ENCODE data around the gene ZNF232.
"Not testable (repeated sequence)": the region's sequence is repeated elsewhere in the genome, so short reads cannot be mapped to it uniquely, and the experiment has no call there.

DNA sequence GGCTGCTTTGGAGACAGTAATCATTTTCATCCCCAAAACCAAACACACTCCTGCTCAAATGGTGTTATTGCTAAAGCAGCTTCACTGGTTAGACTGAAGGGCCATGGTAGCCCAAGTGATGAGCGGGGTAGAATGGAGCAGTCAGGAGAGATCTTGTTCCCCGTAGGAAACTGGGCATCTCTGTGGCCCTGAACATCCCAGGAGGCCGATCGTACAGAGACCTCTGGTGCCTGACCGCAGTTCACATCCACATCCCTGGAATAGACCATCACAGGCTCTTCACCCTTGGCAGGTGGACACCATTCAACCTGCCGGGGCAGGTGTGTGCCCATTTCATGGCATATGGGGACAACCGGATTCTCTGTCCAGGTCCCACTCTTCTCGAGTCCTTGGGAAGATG is 18.1 kb upstream of the ZNF232 start:
- TF ChIP-seq, protein P1, sequence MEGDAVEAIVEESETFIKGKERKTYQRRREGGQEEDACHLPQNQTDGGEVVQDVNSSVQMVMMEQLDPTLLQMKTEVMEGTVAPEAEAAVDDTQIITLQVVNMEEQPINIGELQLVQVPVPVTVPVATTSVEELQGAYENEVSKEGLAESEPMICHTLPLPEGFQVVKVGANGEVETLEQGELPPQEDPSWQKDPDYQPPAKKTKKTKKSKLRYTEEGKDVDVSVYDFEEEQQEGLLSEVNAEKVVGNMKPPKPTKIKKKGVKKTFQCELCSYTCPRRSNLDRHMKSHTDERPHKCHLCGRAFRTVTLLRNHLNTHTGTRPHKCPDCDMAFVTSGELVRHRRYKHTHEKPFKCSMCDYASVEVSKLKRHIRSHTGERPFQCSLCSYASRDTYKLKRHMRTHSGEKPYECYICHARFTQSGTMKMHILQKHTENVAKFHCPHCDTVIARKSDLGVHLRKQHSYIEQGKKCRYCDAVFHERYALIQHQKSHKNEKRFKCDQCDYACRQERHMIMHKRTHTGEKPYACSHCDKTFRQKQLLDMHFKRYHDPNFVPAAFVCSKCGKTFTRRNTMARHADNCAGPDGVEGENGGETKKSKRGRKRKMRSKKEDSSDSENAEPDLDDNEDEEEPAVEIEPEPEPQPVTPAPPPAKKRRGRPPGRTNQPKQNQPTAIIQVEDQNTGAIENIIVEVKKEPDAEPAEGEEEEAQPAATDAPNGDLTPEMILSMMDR (conservative IDR thresholded peaks at IDR 0.05; ENCODE audit: low read depth in 2 of 2) = not testable (repeated sequence)
- not testable (repeated sequence) for TF ChIP-seq EZH2phosphoT487 (IDR thresholded peaks at IDR 0.05; ENCODE audit: unreplicated experiment)

Data from GM23338 (cell line).